GM19239 (cell line): ENCODE results near the gene DOK6.
"Not testable (repeated sequence)": the region's sequence is repeated elsewhere in the genome, so short reads cannot be mapped to it uniquely, and the experiment has no call there.

Source experiments
- DNase-seq: peaks from one replicate; pipeline ENCODE4 v3.0.0; 2011; ENCODE audit warnings: low spot score; ENCODE audit not compliant: insufficient read length
- FAIRE-seq: peaks from 2 replicates; lab custom pipeline; 2011; peaks lifted over from hg19 to GRCh38; lab: Jason Lieb, UNC

Gene DOK6

DNA sequence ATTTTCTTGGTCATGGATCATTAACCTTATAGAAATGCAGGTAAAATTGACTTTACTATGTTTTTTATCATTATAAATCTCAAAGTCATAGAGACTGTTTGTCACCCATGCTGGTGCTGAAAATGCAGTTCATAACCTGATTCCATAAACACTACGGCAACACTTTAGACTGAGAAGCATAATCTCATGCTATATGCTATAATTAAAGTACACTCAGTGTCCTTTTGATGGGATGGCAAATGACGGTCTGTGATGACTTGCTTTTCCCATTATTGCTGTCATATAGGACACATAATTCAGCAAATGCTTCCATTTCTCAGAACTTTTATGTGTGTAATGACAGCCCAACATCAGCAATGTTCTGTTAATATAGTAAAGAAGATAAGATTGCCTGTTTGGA is 384.1 kb downstream of the DOK6 start:
- DNase-seq: no peak
- FAIRE-seq: no peak

DNA sequence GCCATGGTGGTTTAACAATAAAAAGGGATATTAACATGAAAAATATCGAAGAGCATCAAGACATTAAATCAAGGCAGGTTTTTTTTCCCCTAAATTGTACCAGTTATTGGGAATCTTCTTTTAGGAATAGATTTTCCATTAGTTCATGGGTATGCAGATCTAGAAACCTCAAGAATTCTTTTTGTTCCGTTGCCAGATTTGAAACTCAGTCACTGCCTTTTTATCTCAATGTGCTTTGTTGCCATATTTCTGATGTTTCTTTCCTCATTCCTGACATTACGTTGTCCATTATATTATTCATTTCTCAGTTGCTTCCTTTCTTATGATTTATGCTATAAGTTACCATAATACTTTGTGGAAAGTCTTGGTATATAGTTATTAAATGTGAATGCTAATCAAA is 384.8 kb downstream of the DOK6 start:
- no peak for DNase-seq
- FAIRE-seq: no peak

DNA sequence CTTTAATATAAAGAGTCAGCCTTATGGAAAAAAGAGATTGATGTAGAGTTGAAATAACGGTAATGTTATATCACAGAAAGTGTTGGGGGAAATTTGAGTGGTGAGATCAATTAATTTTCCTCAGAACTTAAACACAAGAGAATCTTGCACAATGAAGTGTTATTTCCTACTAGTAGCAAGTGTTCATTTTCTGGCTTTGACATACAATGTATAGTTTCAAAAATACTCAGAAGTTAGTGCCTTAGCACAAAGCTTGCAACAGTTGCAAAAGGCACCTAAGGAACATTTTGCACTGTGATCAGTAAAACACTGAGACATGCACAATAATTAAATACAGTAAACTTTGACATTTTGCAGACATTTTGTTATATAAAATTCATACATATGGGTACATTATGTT is 385.7 kb downstream of the DOK6 start:
- DNase-seq (no peak), FAIRE-seq (no peak)

DNA sequence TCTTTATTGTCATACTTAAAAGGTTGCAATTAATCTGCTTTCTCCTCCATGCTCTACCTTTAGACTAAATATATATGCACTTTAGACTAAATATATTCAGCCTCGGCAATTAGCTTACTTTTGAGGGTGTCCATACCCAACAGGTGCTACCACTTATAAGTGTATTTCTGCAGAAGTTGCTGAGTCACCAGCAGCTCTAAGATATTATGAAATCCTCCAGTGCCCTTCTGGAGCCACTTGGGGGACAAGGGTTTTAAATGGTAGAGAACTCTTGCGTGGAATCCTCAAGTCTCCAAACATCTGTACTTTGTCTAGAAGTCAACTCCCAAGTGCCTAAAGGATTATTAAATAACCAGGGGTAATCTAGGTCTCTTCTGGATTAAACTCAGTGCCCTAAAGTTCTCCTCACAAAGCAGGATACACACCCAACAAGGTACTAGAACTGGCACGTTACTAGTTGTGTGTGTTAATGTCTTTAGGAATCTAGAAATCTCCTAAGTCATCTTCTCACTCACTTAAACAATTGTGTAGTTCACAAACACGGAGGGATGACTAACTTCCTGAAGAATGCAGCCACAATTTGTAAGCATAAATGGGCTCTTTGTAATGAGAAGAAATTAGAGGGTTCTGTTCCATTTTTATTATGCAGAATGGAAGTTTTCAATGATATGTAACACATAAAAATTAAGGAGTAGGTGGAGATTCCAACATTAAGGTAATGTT is 387.3 kb downstream of the DOK6 start:
- no peak for FAIRE-seq
- DNase-seq: no peak

DNA sequence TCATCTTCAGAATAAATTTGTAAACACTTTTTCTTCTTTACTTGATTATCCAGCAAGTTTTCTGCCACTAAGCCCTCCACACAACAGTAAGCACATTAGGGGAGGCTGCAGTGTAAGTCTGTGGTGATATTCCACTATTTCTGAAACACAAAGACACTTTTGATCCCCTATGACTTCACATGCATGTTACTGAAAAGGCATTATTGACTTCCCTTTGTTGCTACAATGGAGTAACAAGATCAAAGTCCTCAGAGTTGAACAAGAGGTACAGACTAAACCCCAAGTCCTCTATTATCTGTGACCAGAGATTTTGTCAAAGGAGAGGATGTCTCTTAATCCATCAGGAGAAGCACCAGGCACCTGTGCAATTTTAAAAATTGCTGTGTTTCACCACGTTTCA is 389.1 kb downstream of the DOK6 start:
- FAIRE-seq (no peak), DNase-seq (no peak)

DNA sequence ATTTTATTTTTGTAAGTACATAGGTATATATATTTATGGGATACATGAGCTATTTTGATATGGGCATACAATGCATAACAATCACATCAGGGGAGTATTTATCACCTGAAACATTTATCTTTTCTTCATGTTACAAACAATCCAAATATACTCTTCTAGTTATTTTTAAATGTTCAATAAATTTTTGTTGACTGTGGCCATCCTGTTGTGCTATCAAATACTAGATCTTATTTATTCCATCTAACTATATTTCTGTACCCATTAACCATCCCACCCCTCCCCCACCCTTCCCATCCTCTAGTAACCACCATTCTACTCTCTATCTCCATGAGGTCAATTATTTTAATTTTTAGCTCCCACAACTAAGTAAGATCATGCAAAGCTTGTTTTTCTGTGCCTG is 390.0 kb downstream of the DOK6 start:
- FAIRE-seq: no peak
- DNase-seq: no peak

DNA sequence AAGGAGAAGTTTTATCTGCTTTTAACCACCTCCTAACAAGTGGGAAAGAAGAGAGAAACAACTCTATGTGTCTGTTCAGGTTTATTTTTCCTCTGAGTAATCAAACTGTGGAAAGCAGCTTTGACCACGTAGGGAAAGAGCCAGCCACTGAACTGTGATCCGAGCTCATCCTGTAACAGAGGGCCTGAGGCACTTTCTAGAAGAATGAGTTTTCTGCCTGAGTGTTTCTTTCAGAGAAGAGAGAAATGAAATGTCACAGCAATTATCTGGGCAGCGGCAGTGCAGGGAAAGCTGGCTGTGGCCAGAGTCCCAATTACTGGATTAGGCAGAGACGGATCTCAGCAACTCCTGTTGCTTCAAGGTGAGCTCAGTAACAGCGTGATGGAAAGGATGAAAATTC is 395.1 kb downstream of the DOK6 start:
- DNase-seq (no peak), FAIRE-seq (no peak)

DNA sequence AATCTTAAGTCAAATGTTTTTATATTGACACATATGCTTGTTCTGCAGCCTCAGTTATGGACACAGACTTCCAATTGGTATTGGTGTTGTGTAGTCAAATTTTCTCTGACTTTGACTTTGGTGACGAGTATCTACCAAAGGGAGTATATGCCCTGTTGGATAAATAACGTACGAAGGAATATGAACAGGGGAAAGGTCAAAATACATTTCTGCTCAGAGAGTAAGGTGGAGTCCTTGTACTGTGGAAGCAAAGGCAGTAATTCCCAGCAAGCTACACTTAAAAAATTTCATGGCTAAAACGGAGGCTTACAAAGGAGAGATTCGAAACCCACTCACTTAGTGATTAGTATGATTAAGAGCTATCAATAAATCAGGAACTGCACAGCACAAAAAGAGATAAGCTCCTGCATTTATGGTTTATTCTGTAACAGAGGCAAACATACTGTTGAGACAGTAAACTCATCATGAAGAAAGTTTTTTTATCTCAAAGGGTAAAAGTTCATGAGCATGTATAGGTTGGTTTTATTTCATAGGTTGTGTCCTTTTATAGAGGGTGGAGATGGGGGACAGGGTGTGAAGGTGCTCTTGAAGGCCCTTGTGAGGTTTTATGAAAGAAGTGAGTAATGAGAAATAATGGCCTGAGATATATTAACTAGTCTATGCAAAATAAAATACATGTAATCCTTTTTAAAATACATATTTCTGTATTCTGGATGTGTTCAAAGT is 404.3 kb downstream of the DOK6 start:
- FAIRE-seq: no peak
- no peak for DNase-seq

DNA sequence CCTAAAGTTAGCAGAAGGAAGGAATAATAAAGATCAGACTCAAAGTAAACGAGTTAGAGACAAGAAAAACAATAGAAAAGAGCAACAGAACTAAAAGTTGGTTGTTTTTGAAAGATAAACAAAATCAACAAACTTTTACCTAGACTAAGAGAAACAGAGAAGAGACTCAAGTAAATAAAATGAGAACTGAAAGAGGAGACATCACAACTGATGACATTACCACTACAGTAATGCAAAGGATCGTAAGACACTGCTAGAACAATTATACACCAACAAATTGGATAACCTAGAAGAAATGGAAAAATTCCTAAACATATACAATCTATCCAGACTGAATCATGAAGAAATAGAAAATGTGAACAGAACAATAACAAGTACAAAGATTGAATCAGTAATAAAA is 407.7 kb downstream of the DOK6 start:
- FAIRE-seq: no peak
- DNase-seq: no peak

DNA sequence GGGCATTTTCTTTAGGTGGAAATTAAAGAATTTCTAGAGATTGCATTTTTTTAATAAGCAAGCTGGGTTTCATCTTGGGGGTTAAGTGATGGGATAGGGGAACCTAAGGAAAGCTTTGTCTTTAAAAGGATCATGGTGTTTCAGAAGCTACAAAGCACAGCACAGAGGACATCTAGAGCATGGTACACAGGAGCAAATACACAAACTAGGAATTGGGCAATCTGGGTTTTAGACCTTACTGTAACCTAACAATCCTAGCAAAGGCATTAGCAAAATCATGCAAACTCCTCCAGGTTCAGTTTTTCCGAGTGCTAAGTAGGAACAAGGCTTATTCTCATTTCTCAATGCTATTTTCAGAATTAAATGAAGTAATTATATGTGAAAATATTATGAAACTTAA is 412.9 kb downstream of the DOK6 start:
- DNase-seq (no peak), FAIRE-seq (no peak)

DNA sequence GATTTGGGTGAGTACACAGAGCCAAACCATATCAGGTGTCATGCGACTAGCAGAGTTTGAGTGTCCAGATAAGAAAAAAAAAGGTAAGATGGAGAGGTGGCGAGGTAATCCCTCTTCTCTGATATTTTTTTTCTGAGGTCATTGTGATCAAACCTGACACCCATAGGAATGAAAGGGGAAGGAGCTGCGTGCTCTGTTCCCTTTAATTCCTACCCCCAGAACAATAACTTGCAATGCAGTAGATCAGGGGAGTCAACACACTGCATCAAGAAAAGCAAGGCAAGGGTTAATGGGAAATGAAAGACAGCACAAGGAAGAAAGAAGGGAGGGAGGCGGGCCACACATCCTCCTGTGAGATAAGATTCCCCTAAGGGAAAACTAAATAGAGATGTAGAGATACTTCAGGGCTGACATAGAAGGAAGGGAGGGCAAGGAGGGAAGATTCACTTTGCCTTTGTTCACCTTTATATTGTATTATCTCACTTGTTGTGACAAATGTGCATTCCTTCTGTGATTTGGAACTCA is 414.2 kb downstream of the DOK6 start:
- DNase-seq (no peak), FAIRE-seq (no peak)

DNA sequence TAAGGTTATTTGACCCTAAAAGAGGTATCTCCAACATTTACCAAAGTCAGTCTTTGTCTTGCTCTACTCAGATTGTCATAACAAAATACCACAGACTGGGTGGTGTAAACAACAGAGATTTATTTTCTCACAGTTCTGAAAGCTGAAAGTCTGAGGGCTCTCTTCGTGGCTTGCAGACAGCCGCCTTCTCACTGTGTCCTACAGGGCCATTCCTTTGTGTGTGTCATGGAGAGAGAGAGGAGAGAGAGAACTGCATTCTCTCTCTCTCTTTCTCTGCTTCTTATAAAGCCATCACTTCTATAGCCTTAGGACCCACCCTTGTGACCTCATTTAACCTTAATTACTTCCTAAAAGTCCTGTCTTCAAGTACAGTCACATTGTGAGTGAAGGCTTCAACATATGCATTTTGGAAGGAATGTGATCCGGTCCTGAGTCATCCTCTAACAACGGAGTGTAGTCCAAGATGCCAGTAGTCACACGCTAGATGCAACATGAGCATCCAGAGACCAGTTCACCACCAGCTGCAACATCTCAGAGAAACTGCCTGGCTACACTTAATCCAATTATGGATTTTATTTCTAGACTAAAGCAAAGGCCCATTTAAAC is 416.8 kb downstream of the DOK6 start:
- no peak for FAIRE-seq
- no peak for DNase-seq

DNA sequence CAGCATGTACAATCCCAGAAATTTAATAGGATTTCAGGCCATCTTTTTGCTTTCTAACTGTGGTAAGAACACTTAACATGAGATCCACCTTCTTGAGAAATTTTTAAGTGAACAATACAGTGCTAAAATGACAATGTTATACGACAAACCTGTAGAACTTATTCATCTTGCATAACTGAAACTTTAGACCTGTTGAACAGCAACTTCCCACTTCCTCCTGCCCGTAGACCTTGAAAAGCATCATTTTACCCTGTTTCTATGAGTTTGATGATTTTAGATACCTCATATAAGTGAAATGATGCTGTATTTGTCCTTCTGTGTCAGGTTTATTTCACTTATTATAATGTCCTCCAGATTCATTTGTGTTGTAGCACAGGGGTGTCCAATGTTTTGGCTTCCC is 418.8 kb downstream of the DOK6 start:
- FAIRE-seq: no peak
- no peak for DNase-seq

DNA sequence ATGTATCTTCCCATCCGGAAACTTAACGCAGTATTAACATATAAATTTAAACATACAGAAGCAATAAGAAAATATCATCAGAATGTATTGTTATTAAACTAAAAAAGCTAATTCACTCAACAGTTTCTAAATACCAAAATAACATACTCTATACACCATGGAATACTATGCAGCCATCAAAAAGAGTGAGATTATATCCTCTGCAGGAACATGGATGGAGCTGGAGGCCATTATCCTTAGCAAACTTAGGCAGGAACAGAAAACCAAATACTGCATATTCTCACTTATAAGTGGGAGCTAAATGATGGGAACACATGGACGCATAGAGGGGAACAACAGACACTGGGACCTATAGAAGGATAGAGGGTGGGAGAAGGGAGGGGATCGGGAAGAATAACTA is 419.9 kb downstream of the DOK6 start:
- no peak for FAIRE-seq
- no peak for DNase-seq

DNA sequence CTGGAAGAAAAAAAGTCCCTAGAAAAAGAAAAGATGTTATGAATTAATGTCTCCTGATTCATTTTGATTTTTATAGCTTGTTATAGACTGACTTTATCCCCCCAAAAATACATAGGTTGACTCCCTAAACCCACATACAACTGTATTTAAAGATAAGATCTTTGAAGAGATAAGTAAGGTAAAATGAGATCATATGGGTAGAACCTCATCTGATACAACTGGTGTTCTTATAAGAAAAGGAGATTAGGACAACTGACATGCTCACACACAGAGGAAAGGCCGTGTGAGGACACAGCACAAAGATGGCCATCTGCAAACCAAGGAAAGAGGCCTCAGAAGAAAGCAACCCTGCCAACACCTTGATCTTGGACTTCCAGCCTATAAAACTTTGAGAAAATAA is 429.5 kb downstream of the DOK6 start:
- FAIRE-seq (no peak), DNase-seq (no peak)

DNA sequence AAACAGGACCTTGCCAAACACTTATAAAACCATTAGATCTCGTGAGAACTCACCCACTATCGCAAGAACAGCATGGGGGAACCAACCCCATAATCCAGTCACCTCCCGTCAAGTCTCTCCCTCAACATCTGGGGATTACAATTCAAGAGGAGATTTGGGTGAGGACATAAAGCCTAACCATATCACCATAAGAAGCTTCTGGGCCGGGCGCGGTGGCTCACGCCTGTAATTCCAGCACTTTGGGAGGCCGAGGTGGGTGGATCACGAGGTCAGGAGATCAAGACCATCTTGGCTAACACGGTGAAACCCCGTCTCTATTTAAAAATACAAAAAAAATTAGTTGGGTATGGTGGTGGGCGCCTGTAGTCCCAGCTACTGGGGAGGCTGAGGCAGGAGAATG is 434.3 kb downstream of the DOK6 start:
- FAIRE-seq, DNase-seq: not testable (repeated sequence)

DNA sequence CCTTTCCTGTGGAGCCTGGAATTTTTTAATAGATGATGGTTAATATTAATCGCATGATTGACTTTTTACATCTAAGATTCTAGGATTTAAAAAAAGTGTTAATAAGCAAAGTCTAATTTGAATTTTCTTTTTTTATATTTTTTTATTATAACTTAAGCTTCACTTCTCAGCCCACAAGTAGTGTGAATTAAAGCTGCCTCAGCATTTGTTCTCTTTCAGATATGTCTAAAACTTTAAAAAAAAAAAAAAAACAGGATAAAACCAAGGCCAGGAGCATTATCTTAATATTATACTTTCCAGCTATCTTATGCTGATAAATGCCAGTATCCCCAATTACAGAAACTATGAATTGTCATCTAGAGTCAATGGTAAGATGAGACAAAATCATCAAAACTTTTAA is 437.3 kb downstream of the DOK6 start:
- DNase-seq (no peak), FAIRE-seq (no peak)

DNA sequence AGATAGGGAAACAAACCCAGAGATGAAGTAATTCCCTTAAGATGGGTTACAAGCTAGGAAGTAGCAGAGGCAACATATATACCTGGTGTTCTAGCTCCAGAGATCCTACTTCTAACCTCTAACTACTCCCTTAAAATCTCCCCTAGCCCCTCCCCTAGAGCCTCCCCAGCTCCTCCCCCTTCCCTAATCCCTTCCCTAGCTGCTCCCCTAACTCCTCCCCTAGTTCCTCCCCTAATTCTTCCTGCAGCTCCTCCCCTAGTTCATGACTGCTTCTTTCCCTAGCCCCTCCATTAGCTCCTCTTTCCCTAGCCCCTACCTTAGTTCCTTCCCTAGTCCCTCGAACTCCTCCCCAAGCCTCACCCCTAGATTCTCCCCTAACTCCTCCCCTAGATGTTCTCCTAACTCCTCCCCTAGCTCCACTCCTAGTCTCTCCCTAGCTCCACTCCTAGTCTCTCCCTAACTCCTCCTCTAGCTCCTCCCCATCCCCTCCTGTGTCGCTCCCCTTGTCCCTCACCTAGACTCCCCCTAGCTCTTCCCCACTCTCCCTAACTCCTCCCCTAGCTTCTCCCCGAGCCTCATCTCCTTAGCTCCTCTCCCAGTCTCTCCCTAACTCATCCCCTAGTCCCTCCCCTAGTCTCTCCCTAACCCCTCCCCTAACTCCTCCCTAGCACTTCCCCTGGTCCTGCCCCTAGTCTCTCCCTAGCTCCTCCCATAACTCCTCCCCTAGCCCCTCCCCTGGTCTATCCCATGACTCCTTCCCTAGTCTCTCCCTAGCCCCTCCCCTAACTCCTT is 438.1 kb downstream of the DOK6 start:
- no peak for DNase-seq
- FAIRE-seq: no peak

DNA sequence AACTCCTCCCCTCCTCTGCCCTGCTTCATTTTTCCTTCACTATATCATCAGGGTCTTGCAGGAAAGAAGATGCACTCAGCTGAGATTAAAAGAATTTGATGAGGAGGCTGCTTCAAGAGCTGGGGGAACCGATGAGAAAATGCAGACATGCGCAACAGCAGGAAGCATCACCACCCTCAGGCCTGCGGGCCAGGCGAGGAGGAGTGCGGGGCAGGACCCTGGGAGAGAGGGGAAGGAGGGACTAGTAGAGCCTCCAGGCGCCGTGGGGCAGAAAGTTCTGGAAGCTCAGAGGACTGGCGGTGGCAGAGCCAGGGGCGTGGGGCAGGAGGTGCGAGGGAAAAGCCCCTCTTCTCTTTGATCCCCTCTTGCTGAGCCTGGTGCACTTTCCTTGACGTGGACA is 438.8 kb downstream of the DOK6 start:
- DNase-seq (no peak), FAIRE-seq (no peak)

DNA sequence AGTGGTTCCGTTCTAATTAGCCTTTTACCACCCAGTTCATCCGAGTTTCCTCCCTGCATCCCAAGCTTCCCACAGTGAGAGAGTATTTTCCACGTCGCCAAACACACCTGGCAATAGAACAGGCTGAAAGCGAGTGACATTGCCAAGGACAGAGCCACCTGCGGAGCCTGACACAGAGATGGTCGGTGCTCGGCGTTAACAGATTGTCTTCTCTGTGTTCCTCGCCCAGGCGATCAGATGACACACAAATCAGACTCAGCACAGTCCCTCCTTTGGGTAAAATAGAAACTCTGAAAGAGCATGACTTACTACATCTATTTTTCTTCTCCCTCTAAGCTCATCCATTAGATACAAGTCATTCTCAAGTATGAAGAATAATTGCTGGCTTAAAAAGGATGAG is 439.3 kb downstream of the DOK6 start:
- FAIRE-seq (no peak), DNase-seq (no peak)

DNA sequence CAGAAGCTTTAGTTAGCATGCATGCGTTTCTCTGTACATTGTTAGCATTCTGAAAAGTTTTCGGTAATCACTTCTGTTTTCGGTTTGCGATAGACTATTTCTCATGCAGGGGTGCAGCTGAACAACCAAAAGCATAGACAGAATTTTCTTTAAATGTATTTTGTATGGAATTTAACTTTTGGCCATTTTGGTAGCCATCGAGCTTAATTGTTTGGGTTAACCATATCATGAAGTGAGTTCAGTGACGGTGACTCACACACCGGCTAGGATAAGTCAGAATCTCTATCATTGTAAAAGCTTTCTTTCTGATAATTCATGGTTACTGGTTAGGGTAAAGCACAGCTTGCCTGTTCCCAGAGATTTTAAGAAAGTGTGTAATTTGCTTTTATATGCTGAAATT is 439.8 kb downstream of the DOK6 start:
- DNase-seq: no peak
- no peak for FAIRE-seq
